Mucosa of descending colon (tissue), 3 donors: ENCODE data around the gene PTPRK. TPM values are rescaled to one million over a fixed set of nuclear protein-coding genes. Genes with fewer than 3 reads are reported as not detected.

Experiments
- ATAC-seq: fragments of 200-7000 bp; cut with Tn5 transposase; one replicate; pipeline ENCODE4 v1.9.1; 2020; ENCODE audit warnings: mild to moderate bottlenecking, moderate library complexity
- DNase-seq, 3 donors: peaks; one replicate each; pipeline ENCODE4 v3.0.0-alpha.2; 2020
- H3K36me3 ChIP-seq: fragments of 200-600 bp; one replicate; pipeline ENCODE4 v1.8.0; 2021; ENCODE audit warnings: low read depth, mild to moderate bottlenecking
- H3K4me1 ChIP-seq: fragments of 200-600 bp; one replicate; pipeline ENCODE4 v1.8.0; 2021; ENCODE audit warnings: low read depth, mild to moderate bottlenecking
- H3K4me3 ChIP-seq: fragments of 200-600 bp; one replicate; pipeline ENCODE4 v1.8.0; 2021; ENCODE audit warnings: mild to moderate bottlenecking
- H3K9me3 ChIP-seq: fragments of 200-600 bp; one replicate; pipeline ENCODE4 v1.8.0; 2021; ENCODE audit warnings: mild to moderate bottlenecking
- CTCF ChIP-seq: fragments of 200-600 bp; IDR thresholded peaks from one replicate; pipeline ENCODE4 v1.8.0; 2022; ENCODE audit warnings: antibody characterized with exemption, mild to moderate bottlenecking
- intact Hi-C, 2 donors: fragments of 100-400 bp; cut with DNase I in 1 of 2; cut with micrococcal nuclease in 1 of 2; formaldehyde crosslinking; loops; one replicate each; pipeline versions ENCODE4 v1.11.0 to v1.11.1; 2022; cut with DNase I, micrococcal nuclease
- total RNA-seq, 3 donors: library from RNA; stranded (reverse); fragmentation: NEBNext Ultra II Directional in 2 of 3; extraction: Animal tissue kit (Norgen Biotek cat#: 25700) in 2 of 3; gene quantifications; one replicate each; pipeline versions ENCODE4 v1.2.1 to v1.2.4, GENCODE V29; 2021 to 2023
- donor health status: DM: no; HTN: no; CAD: no; lungs with moderate emphysema.
- donor health status: DM: no; HTN: no; CAD: no.
- donor health status: DM: no; HTN: yes; CAD: no.

The PTPRK gene
- total RNA-seq, 3 donors from 2014 or later, result 75.9 to 159 (median 86.7) TPM

GRCh38 chr6:128047989-128048388, 472.4 kb downstream of the PTPRK start:
- Histone ChIP-seq H3K4me1 (no peaks in the 10 kb centered on the region), H3K36me3 (no peaks in the 10 kb centered on the region), H3K4me3 (no peak overlapping the region), H3K9me3 (no peaks in the 10 kb centered on the region)
- ATAC-seq (no peak), DNase-seq (no peak)
- TF ChIP-seq CTCF, result no peak
- intact Hi-C loops, result no loop called here

GRCh38 chr6:128046033-128046432, 474.4 kb downstream of the PTPRK start:
- Histone ChIP-seq H3K9me3 (no peaks in the 10 kb centered on the region), H3K4me3 (no peak overlapping the region), H3K36me3 (no peaks in the 10 kb centered on the region), H3K4me1 (no peaks in the 10 kb centered on the region)
- no peak for TF ChIP-seq CTCF
- intact Hi-C loops, result no loop called here
- DNase-seq (no peak), ATAC-seq (no peak)

GRCh38 chr6:128039543-128039942, 480.9 kb downstream of the PTPRK start:
- H3K4me1 ChIP-seq, result no peaks in the 10 kb centered on the region
- no peaks in the 10 kb centered on the region for H3K9me3 ChIP-seq
- no peaks in the 10 kb centered on the region for H3K36me3 ChIP-seq
- intact Hi-C loops, result no loop called here
- DNase-seq (no peak), ATAC-seq (no peak)
- no peak overlapping the region for H3K4me3 ChIP-seq
- no peak for TF ChIP-seq CTCF

- no peak for TF ChIP-seq CTCF
These were observed 483.4 kb downstream of the PTPRK start for GRCh38 chr6:128036808-128037570.

GRCh38 chr6:128033156-128033555, 487.2 kb downstream of the PTPRK start:
- ATAC-seq, result no peak
- intact Hi-C loops, result no loop called here
- no peaks in the 10 kb centered on the region for H3K4me1 ChIP-seq
- H3K36me3 ChIP-seq, result no peaks in the 10 kb centered on the region
- no peak for TF ChIP-seq CTCF
- no peak for DNase-seq
- H3K4me3 ChIP-seq, result no peak overlapping the region
- no peaks in the 10 kb centered on the region for H3K9me3 ChIP-seq

More at GRCh38 chr6:128036808-128037570, 483.4 kb downstream of the PTPRK start:
- intact Hi-C loops, result no loop called here
- H3K9me3 ChIP-seq, result no peaks in the 10 kb centered on the region
- no peak for ATAC-seq
- H3K36me3 ChIP-seq, result no peaks in the 10 kb centered on the region
- H3K4me1 ChIP-seq, result no peaks in the 10 kb centered on the region
- H3K4me3 ChIP-seq, result no peak overlapping the region
- DNase-seq, result no peak
